Peyer's patch (tissue), 4 donors: ENCODE data around the gene CCNJL.

ENCODE experiments used
- POLR2A ChIP-seq, 2 donors: fragments of 450-650 bp; IDR thresholded peaks; one replicate each; pipeline ENCODE4 v1.5.1; 2017; ENCODE audit warnings: antibody characterized with exemption in 2 of 2, mild to moderate bottlenecking in 2 of 2, moderate library complexity in 2 of 2
- TF ChIP-seq, protein P1 (sequence below), 6 experiments: fragments of 450-650 bp in 4 of 6; fragments of 200-600 bp in 2 of 6; sonication (generic) in 1 of 6; IDR thresholded peaks; one replicate each; pipeline ENCODE4 v1.5.1; 2017 to 2019; ENCODE audit warnings: antibody characterized with exemption in 6 of 6, mild to moderate bottlenecking in 3 of 6, moderate library complexity in 1 of 6

- TF ChIP-seq, protein P1, sequence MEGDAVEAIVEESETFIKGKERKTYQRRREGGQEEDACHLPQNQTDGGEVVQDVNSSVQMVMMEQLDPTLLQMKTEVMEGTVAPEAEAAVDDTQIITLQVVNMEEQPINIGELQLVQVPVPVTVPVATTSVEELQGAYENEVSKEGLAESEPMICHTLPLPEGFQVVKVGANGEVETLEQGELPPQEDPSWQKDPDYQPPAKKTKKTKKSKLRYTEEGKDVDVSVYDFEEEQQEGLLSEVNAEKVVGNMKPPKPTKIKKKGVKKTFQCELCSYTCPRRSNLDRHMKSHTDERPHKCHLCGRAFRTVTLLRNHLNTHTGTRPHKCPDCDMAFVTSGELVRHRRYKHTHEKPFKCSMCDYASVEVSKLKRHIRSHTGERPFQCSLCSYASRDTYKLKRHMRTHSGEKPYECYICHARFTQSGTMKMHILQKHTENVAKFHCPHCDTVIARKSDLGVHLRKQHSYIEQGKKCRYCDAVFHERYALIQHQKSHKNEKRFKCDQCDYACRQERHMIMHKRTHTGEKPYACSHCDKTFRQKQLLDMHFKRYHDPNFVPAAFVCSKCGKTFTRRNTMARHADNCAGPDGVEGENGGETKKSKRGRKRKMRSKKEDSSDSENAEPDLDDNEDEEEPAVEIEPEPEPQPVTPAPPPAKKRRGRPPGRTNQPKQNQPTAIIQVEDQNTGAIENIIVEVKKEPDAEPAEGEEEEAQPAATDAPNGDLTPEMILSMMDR (IDR thresholded peaks at IDR 0.05): no peak
- no peak for TF ChIP-seq POLR2A (IDR thresholded peaks at IDR 0.05)
These were observed 46.9 kb upstream of the CCNJL start for GRCh38 chr5:160359242-160359641.
